GM20000 (cell line): ENCODE measurements around the gene PLD2.

ENCODE experiments used
- DNase-seq: peaks from one replicate; pipeline ENCODE4 v3.0.0; 2012; ENCODE audit warnings: low spot score
- TF ChIP-seq, protein P1 (sequence below): IDR thresholded peaks from 2 replicates; pipeline ENCODE4 v1.5.1; 2012; ENCODE audit warnings: mild to moderate bottlenecking, control low read depth; ENCODE audit errors: extremely low read depth, missing control alignments

Gene PLD2

DNA sequence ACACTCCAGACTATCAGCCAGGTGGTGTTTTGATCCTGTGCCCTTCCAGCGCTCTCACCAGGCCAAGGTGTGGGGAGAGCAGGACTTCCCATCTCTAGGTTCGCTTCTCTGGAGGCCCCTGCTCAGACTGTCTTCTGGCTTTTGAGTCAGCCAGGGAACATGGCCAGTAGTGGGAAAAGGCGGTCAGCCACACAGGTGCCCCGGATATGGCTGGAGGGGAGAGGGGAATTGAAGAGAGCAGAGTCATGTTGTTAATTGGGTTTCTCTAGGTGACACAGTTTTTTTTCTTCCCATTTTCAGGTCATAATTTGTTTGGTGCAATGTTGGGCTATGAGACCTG is 27.7 kb downstream of the PLD2 start:
- TF ChIP-seq, protein P1, sequence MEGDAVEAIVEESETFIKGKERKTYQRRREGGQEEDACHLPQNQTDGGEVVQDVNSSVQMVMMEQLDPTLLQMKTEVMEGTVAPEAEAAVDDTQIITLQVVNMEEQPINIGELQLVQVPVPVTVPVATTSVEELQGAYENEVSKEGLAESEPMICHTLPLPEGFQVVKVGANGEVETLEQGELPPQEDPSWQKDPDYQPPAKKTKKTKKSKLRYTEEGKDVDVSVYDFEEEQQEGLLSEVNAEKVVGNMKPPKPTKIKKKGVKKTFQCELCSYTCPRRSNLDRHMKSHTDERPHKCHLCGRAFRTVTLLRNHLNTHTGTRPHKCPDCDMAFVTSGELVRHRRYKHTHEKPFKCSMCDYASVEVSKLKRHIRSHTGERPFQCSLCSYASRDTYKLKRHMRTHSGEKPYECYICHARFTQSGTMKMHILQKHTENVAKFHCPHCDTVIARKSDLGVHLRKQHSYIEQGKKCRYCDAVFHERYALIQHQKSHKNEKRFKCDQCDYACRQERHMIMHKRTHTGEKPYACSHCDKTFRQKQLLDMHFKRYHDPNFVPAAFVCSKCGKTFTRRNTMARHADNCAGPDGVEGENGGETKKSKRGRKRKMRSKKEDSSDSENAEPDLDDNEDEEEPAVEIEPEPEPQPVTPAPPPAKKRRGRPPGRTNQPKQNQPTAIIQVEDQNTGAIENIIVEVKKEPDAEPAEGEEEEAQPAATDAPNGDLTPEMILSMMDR = no peak
- no peak for DNase-seq

DNA sequence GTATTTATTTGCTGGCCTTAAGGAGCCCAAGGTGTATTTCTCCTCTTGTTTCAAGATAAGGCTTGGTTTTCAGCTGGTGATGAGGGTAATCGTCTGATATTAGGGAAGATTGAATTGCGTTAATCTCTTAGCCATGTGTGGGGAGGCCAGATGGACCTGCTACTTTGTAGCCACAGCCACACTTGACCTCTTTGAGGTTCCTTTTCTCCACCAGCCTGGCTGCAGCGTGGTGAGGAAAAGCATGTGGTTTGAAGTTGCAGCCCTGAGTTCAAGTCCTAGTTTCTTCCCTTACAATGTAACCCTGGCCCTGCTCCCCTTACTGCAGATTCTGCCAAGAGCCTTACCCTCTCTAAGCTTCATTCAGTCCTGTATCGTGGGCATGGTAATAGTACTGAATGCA is 29.3 kb downstream of the PLD2 start:
- no peak for DNase-seq
- TF ChIP-seq, protein P1 = no peak

DNA sequence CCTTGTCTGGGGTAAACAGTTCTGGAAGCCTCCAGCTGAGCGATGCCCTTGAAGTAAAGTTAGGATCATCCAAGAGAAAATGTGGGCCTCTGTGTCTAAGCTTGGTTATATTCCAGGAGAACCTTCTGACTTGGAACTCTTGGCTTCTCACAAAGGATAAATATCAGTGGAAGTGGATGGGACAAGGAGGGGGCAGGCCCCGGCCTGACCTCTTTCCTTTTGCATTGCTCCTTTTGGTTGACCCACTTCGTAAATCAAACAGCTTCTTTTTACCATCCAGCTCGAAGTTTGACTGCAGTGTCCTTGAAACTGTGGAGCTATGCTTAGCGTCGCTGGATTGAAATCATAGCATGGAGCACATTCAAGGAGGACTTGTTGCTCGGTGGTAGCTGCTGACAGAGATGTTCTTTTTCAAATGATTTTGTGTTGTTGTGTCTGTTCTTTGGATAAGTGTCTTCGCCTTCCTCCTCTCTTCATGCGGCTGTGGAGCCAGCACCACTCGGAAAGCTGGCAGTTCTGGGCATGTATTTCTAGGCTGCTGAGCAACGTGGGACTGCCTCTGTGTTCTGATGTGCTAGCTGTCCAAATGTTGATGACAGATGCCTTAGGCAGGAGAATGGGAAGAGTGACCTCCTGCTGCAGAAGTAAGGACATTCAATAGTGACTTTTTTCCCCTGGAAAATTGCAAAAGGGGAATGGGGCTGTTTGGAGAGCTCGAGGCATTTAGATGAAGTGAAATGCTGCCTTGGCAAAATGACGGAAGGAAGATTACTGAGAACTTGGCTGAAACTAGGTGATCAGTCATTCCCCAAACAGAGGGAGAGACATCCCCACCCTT is 30.7 kb downstream of the PLD2 start:
- TF ChIP-seq, protein P1 = no peak
- no peak for DNase-seq

DNA sequence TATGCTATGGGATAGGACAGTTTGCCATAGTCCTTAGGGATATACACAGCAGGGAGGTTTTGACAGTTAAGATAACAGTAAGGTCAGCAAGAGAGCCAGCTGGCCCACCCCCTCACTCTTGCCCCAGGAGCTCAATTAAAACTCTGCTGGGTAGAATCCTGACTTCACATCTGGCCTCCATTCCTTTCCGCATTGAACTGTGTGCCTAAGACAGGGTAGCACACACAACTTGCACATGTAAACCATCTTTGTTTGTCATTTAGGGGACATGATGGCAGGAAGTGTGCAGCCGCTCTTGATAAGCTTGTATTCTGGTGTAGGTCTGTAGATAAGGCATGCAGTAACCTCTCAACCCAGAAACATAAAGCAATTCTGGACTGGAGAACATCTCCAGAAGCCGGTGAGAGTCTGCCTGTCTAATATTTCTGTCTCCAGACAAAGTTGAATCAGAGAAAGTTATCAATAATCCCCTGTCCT is 31.4 kb downstream of the PLD2 start:
- no peak for DNase-seq
- TF ChIP-seq, protein P1 = no peak

DNA sequence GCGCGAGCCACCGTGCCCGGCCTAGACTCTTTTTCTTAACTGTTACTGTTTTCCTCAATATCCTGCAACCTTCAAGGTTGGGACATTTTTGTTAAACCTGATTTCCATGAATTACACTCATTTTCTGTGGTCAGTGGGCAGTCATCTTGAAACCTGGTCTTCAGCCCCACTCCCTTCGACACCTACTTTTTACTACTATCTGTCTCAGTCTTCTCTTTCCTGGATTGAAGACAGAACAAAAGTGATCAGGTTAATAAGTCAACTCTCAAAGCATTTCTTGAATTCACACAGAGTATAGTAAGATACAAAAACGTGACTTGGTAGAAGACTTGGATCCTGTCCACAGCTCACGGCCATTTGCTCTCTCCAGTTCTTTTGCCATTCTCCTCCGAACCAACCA is 32.3 kb downstream of the PLD2 start:
- DNase-seq = no peak
- TF ChIP-seq, protein P1 = no peak

DNA sequence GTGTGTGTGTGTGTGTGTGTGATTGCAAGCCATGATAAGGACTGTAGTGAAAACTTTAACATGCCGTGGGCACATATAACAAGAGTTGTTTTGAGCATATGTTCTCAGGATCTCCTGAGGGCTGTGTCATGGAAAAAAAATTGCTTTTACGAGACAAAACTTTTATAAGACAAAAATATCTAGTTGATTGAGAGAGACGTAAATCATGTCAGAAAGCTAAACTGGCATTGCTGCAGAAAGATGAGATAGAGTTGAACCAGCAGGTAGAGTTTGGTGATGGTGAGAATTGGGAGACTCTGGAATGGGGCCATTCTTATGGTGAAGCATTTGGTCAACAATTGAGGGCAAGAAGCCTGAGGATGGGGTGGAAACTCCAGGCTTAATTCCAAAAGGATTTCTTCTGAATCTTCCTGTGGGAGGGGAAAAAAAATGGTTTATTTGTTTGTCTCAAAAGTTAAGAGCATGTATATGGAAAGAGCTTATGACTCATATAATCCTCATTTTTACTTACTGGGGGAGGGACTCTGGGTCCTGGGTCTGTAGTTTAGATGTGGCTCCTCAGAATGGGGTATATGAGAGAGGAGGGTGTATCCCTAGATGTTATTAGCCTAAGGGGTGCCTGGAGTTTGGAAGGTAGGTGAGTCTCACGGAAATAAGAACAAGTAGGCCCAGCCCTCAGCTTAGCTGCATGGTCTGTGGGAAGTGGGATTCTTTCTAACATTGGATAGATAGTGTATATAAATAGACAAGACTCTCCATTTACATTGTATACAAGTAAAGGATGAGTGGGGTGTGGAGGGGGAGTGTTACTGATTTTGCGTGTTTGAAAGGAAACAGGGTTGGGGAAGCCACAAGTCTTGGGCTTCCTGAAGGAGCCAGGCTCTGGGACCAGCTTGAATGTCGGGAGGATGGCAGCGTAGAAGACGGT is 33.3 kb downstream of the PLD2 start:
- TF ChIP-seq, protein P1 = no peak
- DNase-seq = no peak

DNA sequence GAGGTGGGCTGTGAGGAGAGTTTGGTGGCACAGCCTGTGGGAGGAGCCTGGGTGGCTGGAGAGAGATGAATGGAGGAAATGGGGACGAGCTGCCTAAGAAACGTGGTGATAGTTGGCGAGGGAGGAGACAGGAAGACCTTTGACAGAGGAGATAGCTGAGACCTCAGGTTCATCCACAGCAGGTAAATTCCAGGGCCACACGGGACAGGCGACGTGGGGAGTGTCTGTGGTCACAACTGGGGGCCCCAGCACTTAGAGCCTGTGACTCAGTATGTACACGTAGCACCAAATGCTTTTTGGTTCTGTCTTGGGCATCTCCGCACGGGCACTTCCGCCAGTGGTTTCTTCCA is 33.9 kb downstream of the PLD2 start:
- DNase-seq = no peak
- TF ChIP-seq, protein P1 = no peak
